Tibial nerve (tissue), 4 donors: ENCODE data around the gene CNTF. TPM values are rescaled to one million over a fixed set of nuclear protein-coding genes. Genes with fewer than 3 reads are reported as not detected.
A peak's percentile ranks its signal among the peaks of the same experiment; 100 is the strongest.

ENCODE experiments used
- DNase-seq, 2 donors: peaks; one replicate each; pipeline ENCODE4 v3.0.0-alpha.2; 2019; ENCODE audit warnings: low spot score in 2 of 2
- H3K27ac ChIP-seq, 4 donors: fragments of 200-600 bp; sonication (generic) in 3 of 4; one replicate each; pipeline ENCODE4 v1.5.1; 2017 to 2019; ENCODE audit warnings: mild to moderate bottlenecking in 1 of 4
- H3K27me3 ChIP-seq, 2 donors: fragments of 200-600 bp; sonication (generic) in 1 of 2; one replicate each; pipeline versions ENCODE4 v1.5.1 to v1.6.0; 2017 to 2019
- H3K36me3 ChIP-seq, 3 donors: fragments of 200-600 bp; sonication (generic); one replicate each; pipeline ENCODE4 v1.5.1; 2018 to 2019
- H3K4me1 ChIP-seq, 4 donors: fragments of 200-600 bp; sonication (generic) in 3 of 4; one replicate each; pipeline ENCODE4 v1.5.1; 2017 to 2019
- H3K4me3 ChIP-seq, 4 donors: fragments of 200-600 bp; sonication (generic) in 3 of 4; one replicate each; pipeline ENCODE4 v1.5.1; 2017 to 2019; ENCODE audit warnings: mild to moderate bottlenecking in 1 of 4, moderate library complexity in 1 of 4
- H3K9me3 ChIP-seq, 4 donors: fragments of 200-600 bp; sonication (generic) in 3 of 4; one replicate each; pipeline ENCODE4 v1.5.1; 2017 to 2019
- CTCF ChIP-seq, 5 experiments: fragments of 200-600 bp in 3 of 5; fragments of 450-650 bp in 2 of 5; sonication (generic) in 3 of 5; IDR thresholded peaks; one replicate each; pipeline ENCODE4 v1.5.1; 2016 to 2019; ENCODE audit warnings: antibody characterized with exemption in 5 of 5, mild to moderate bottlenecking in 3 of 5, moderate library complexity in 2 of 5
- EP300 ChIP-seq, 2 donors: sonication (generic); formaldehyde crosslinking; IDR thresholded peaks; one replicate each; pipeline ENCODE4 v1.6.1; 2017; ENCODE audit warnings: antibody characterized with exemption in 2 of 2, mild to moderate bottlenecking in 1 of 2
- POLR2A ChIP-seq, 2 donors: fragments of 450-650 bp; IDR thresholded peaks; one replicate each; pipeline ENCODE4 v1.6.1; 2017; ENCODE audit warnings: antibody characterized with exemption in 2 of 2, mild to moderate bottlenecking in 2 of 2, moderate library complexity in 2 of 2
- WGBS, 2 donors: methylation state at CpG; one replicate each; pipeline ENCODE4 v1.1.5; 2018; 5-methylcytosine and 5-hydroxymethylcytosine counted together
- total RNA-seq, 4 donors: library from RNA; depleted of rRNA; stranded (reverse); fragments of >200 nt; gene quantifications; one replicate each; pipeline ENCODE4 v1.1.0, GENCODE V29; 2016

The CNTF gene
- total RNA-seq, 4 donors from 2014 or later = 53.7 to 342 (median 305) TPM

GRCh38 chr11:58576887-58577471 is 45.5 kb upstream of the CNTF start:
- DNase-seq = no peak
- H3K27me3 ChIP-seq = no peaks in the 10 kb centered on the region
- H3K9me3 ChIP-seq = no peaks in the 10 kb centered on the region
- H3K4me3 ChIP-seq = peak overlapping the region; percentile 80 to 100 (median 98)
- peaks cover 0 to 72% (median 46%) of the 10 kb centered on the region in 4 donors for H3K4me1 ChIP-seq
- peak overlapping the region; percentile 99 to 100 (median 100) for H3K27ac ChIP-seq
- 18 to 24% methylated on average over 4 of the region's 4 CpGs for WGBS, 2 donors
- no peaks in the 10 kb centered on the region for H3K36me3 ChIP-seq
- TF ChIP-seq POLR2A (IDR thresholded peaks at IDR 0.05) = no peak
- TF ChIP-seq CTCF (IDR thresholded peaks at IDR 0.05) = peak; percentile 11 to 56 (median 27)

GRCh38 chr11:58577555-58578135 is 44.8 kb upstream of the CNTF start:
- WGBS, 2 donors = 0% methylated on average over 21 of the region's 21 CpGs
- no peak for TF ChIP-seq CTCF (IDR thresholded peaks at IDR 0.05)
- peak; percentile 48 to 50 for TF ChIP-seq POLR2A (IDR thresholded peaks at IDR 0.05)

GRCh38 chr11:58578136-58578634 is 44.3 kb upstream of the CNTF start:
- no peaks in the 10 kb centered on the region for H3K9me3 ChIP-seq
- 0 to 1% methylated on average over 33 of the region's 33 CpGs for WGBS, 2 donors
- DNase-seq = peak; percentile 85 to 90
- no peaks in the 10 kb centered on the region for H3K27me3 ChIP-seq
- peak overlapping the region; percentile 80 to 100 (median 98) for H3K4me3 ChIP-seq
- H3K27ac ChIP-seq = peak overlapping the region; percentile 99 to 100 (median 100)
- peaks cover 0 to 72% (median 49%) of the 10 kb centered on the region in 4 donors for H3K4me1 ChIP-seq
- H3K36me3 ChIP-seq = no peaks in the 10 kb centered on the region
- TF ChIP-seq CTCF (IDR thresholded peaks at IDR 0.05) (no peak), EP300 (IDR thresholded peaks at IDR 0.05) (peak; percentile 79 to 80)

More at GRCh38 chr11:58577555-58578135, 44.8 kb upstream of the CNTF start:
- Histone ChIP-seq H3K9me3 (no peaks in the 10 kb centered on the region), H3K4me1 (peaks cover 0 to 72% (median 47%) of the 10 kb centered on the region in 4 donors), H3K4me3 (peak overlapping the region; percentile 80 to 100 (median 98)), H3K27ac (peak overlapping the region; percentile 99 to 100 (median 100)), H3K36me3 (no peaks in the 10 kb centered on the region), H3K27me3 (no peaks in the 10 kb centered on the region)
- peak in 1 of 2 donors; percentile 28 for DNase-seq

DNA sequence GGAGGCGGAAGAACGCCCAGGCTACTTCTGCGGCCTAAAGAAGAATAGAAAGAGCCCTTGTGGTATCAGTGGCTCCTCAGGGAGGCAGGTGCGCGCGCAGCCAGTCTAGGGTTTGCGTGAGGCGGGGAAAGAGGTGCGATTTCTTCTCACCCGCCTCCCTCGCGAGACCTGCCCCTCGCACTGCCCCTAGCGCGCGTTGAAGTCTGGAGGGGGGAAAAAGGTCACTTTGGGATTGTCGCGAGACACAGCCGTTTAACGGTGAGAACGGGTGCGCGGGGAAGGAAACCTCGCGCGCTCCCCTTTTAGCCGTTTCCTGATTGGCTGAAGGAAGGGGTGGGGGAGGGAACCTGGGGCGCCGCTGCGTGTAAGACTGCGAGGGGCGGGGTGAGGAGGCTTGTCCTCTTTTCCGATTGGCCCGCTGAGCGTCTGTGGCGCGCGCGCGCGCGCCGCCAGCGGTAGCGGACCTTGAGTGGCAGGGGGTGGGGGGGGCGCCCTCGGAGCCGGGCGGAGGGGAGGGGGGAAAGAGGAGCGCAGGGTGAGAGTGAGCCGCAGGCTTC is 43.8 kb upstream of the CNTF start, which contains the start of gene ZFP91:
Gene ZFP91 (plus strand): TSS at position 429 of the 557 bp plus-strand sequence. CDS start 219 bp downstream, outside the sequence.
- TF ChIP-seq EP300 (IDR thresholded peaks at IDR 0.05) = peak in 1 of 2 donors; percentile 91
- peak in 2 of 5 experiments; percentile 37 to 46 for TF ChIP-seq CTCF (IDR thresholded peaks at IDR 0.05)
- peak; percentile 57 to 81 for TF ChIP-seq POLR2A (IDR thresholded peaks at IDR 0.05)
- no peaks in the 10 kb centered on the region for H3K27me3 ChIP-seq
- peak; percentile 97 to 98 for DNase-seq
- peaks cover 0 to 72% (median 49%) of the 10 kb centered on the region in 4 donors for H3K4me1 ChIP-seq
- peak within 1 kb of the TSS; percentile 88 to 100 (median 98) for H3K4me3 ChIP-seq
- H3K36me3 ChIP-seq = no peaks in the 10 kb centered on the region
- H3K27ac ChIP-seq = peak within 1 kb of the TSS; percentile 99 to 100 (median 100)
- WGBS, 2 donors = 0 to 2% methylated on average over 31 to 37 of the region's 51 CpGs
- H3K9me3 ChIP-seq = no peaks in the 10 kb centered on the region
